HCEC 1CT (cell line): ENCODE measurements around the gene OAT.
A peak's percentile ranks its signal among the peaks of the same experiment; 100 is the strongest.
"Not testable (repeated sequence)": the region's sequence is repeated elsewhere in the genome, so short reads cannot be mapped to it uniquely, and the experiment has no call there.

Source experiments
- DNase-seq: peaks from one replicate; pipeline ENCODE4 v3.0.0-alpha.2; 2017

The OAT gene

GRCh38 chr10:124446830-124447750 lies 28.4 kb upstream of the OAT start:
- DNase-seq, result no peak

- not testable (repeated sequence) for DNase-seq
Measured at GRCh38 chr10:124441694-124442093, 23.0 kb upstream of the OAT start.

GRCh38 chr10:124436191-124436638 lies 17.5 kb upstream of the OAT start:
- peak; percentile 12 for DNase-seq

GRCh38 chr10:124435683-124436082 lies 17.0 kb upstream of the OAT start:
- DNase-seq, result not testable (repeated sequence)

- DNase-seq, result no peak
Measured at GRCh38 chr10:124433461-124433860, 14.7 kb upstream of the OAT start.

- DNase-seq, result no peak
Measured at GRCh38 chr10:124430077-124430476, 11.4 kb upstream of the OAT start.

- DNase-seq, result no peak
Measured at GRCh38 chr10:124429576-124429975, 10.9 kb upstream of the OAT start.

- DNase-seq, result no peak
Measured at GRCh38 chr10:124428207-124428777, 9.6 kb upstream of the OAT start.

- no peak for DNase-seq
Measured at GRCh38 chr10:124425227-124425962, 6.7 kb upstream of the OAT start.

- no peak for DNase-seq
Measured at GRCh38 chr10:124423813-124424212, 5.1 kb upstream of the OAT start.

- no peak for DNase-seq
Measured at GRCh38 chr10:124422742-124423141, 4.0 kb upstream of the OAT start.

- no peak for DNase-seq
Measured at GRCh38 chr10:124420254-124420653, 1.5 kb upstream of the OAT start.

- no peak for DNase-seq
Measured at GRCh38 chr10:124419635-124420034, 912 bp upstream of the OAT start.

GRCh38 chr10:124417895-124418725 lies 613 bp downstream of the OAT start:
- peak; percentile 54 for DNase-seq

- DNase-seq, result peak; percentile 19
Measured at GRCh38 chr10:124416733-124417132, 2.0 kb downstream of the OAT start.

GRCh38 chr10:124415210-124415609 lies 3.5 kb downstream of the OAT start:
- DNase-seq, result no peak

- DNase-seq, result no peak
Measured at GRCh38 chr10:124414076-124414475, 4.6 kb downstream of the OAT start.

GRCh38 chr10:124409696-124410095 lies 9.0 kb downstream of the OAT start:
- DNase-seq, result no peak

- DNase-seq, result no peak
Measured at GRCh38 chr10:124408357-124408756, 10.4 kb downstream of the OAT start.

- no peak for DNase-seq
Measured at GRCh38 chr10:124407456-124407855, 11.3 kb downstream of the OAT start.

GRCh38 chr10:124403548-124403947 lies 15.2 kb downstream of the OAT start:
- peak; percentile 74 for DNase-seq

- no peak for DNase-seq
Measured at GRCh38 chr10:124402273-124402672, 16.4 kb downstream of the OAT start.

- DNase-seq, result no peak
Measured at GRCh38 chr10:124401633-124402032, 17.1 kb downstream of the OAT start.
